CD4-positive, alpha-beta memory T cell (primary cell): ENCODE results near the gene FBLN2. TPM values are rescaled to one million over a fixed set of nuclear protein-coding genes. Genes with fewer than 3 reads are reported as not detected.

Source experiments
- CTCF ChIA-PET: fragments of 350-600 bp; sonication (Branson Sonifier 250); formaldehyde crosslinking; loops from one replicate; lab custom pipeline; 2021; ENCODE audit warnings: inconsistent platforms; ENCODE audit not compliant: partially characterized antibody; lab: Charles Lee
- POLR2A ChIA-PET: fragments of 350-600 bp; sonication (Branson Sonifier 250); formaldehyde crosslinking; loops from one replicate; lab custom pipeline; 2021; ENCODE audit not compliant: partially characterized antibody; lab: Charles Lee
- DNase-seq, 5 donors: peaks; one replicate each; pipeline versions ENCODE4 v3.0.0 to v3.0.0-alpha.2; 2020 to 2022; ENCODE audit warnings: mixed read lengths in 1 of 5
- H3K27ac ChIP-seq: one replicate; pipeline ENCODE4 v1.7.0; 2013; ENCODE audit warnings: low read depth, low read length
- H3K27me3 ChIP-seq: 2 replicates; pipeline ENCODE4 v1.7.0; 2013; ENCODE audit warnings: mild to moderate bottlenecking, low read length, moderate library complexity; ENCODE audit not compliant: insufficient read depth
- H3K36me3 ChIP-seq: 2 replicates; pipeline ENCODE4 v1.7.0; 2013; ENCODE audit warnings: mild to moderate bottlenecking, low read length, moderate library complexity; ENCODE audit not compliant: insufficient read depth
- H3K4me1 ChIP-seq: 2 replicates; pipeline ENCODE4 v1.7.0; 2013; ENCODE audit warnings: mild to moderate bottlenecking, low read length, moderate library complexity; ENCODE audit not compliant: insufficient read depth
- H3K4me3 ChIP-seq, 2 donors: one replicate each; pipeline ENCODE4 v1.7.0; 2013; ENCODE audit warnings: low read length in 2 of 2, mild to moderate bottlenecking in 1 of 2
- H3K9me3 ChIP-seq, 2 donors: one replicate each; pipeline ENCODE4 v1.7.0; 2013; ENCODE audit warnings: low read length in 2 of 2, control low read depth in 1 of 2; ENCODE audit not compliant: control insufficient read depth in 1 of 2
- H3K27ac Mint-ChIP-seq, 7 donors: one replicate each; pipeline ENCODE4 v1.8.0; 2020 to 2021; ENCODE audit warnings: mixed read lengths in 7 of 7, mild to moderate bottlenecking in 6 of 7, inconsistent platforms in 3 of 7, moderate library complexity in 3 of 7
- H3K27me3 Mint-ChIP-seq, 2 donors: one replicate each; pipeline ENCODE4 v1.8.0; 2020 to 2021; ENCODE audit warnings: mixed read lengths in 2 of 2
- H3K36me3 Mint-ChIP-seq, 2 donors: one replicate each; pipeline ENCODE4 v1.8.0; 2020 to 2021; ENCODE audit warnings: mixed read lengths in 2 of 2, inconsistent platforms in 1 of 2, mild to moderate bottlenecking in 1 of 2
- H3K4me1 Mint-ChIP-seq, 4 donors: one replicate each; pipeline ENCODE4 v1.8.0; 2020 to 2021; ENCODE audit warnings: mixed read lengths in 4 of 4, mild to moderate bottlenecking in 1 of 4
- H3K4me3 Mint-ChIP-seq, 8 donors: one replicate each; pipeline ENCODE4 v1.8.0; 2020 to 2021; ENCODE audit warnings: mixed read lengths in 8 of 8, mild to moderate bottlenecking in 7 of 8, moderate library complexity in 6 of 8, inconsistent platforms in 3 of 8
- H3K9me3 Mint-ChIP-seq, 8 donors: one replicate each; pipeline ENCODE4 v1.8.0; 2020 to 2021; ENCODE audit warnings: mixed read lengths in 8 of 8, mild to moderate bottlenecking in 5 of 8, inconsistent platforms in 3 of 8, moderate library complexity in 1 of 8
- intact Hi-C: fragments of 100-400 bp; cut with micrococcal nuclease; formaldehyde crosslinking; loops from one replicate; pipeline ENCODE4 v1.15.1; 2023
- polyA plus RNA-seq, 2 donors: library from polyadenylated mRNA; unstranded; fragments of 300-500 nt; fragmentation: Illumina TruSeq; gene quantifications; one replicate each; pipeline ENCODE4 v1.2.3, GENCODE V29; 2021
- total RNA-seq, 2 experiments: library from RNA; stranded (reverse); gene quantifications; one replicate each; pipeline ENCODE4 v1.2.3, GENCODE V29; 2021

Gene FBLN2
- total and polyA plus RNA-seq, 4 experiments from 2014 or later, result not detected

GRCh38 chr3:13618836-13619235 is 69.9 kb downstream of the FBLN2 start:
- Mint-ChIP-seq H3K36me3 (no peaks in the 10 kb centered on the region), H3K4me1 (no peaks in the 10 kb centered on the region), H3K27ac (no peak overlapping the region), H3K27me3 (peaks cover 0 to 2% of the 10 kb centered on the region in 2 donors), H3K9me3 (peaks cover 0 to 3% (median 0%) of the 10 kb centered on the region in 8 donors), H3K4me3 (no peak overlapping the region)
- POLR2A ChIA-PET, result no interaction called here
- no peak overlapping the region for H3K4me3 ChIP-seq
- H3K27me3 ChIP-seq, result no peaks in the 10 kb centered on the region
- H3K36me3 ChIP-seq, result no peaks in the 10 kb centered on the region
- DNase-seq, result no peak
- CTCF ChIA-PET, result no interaction called here
- no peaks in the 10 kb centered on the region for H3K4me1 ChIP-seq
- H3K9me3 ChIP-seq, result no peaks in the 10 kb centered on the region
- H3K27ac ChIP-seq, result no peak overlapping the region
- intact Hi-C loops, result no loop called here

- Histone ChIP-seq H3K36me3 (no peaks in the 10 kb centered on the region), H3K27ac (no peak overlapping the region), H3K27me3 (no peaks in the 10 kb centered on the region), H3K4me3 (no peak overlapping the region), H3K4me1 (no peaks in the 10 kb centered on the region), H3K9me3 (no peaks in the 10 kb centered on the region)
- Mint-ChIP-seq H3K4me3 (no peak overlapping the region), H3K27ac (no peak overlapping the region), H3K4me1 (no peaks in the 10 kb centered on the region), H3K36me3 (no peaks in the 10 kb centered on the region), H3K27me3 (peaks cover 0 to 2% of the 10 kb centered on the region in 2 donors), H3K9me3 (peaks cover 0 to 2% (median 0%) of the 10 kb centered on the region in 8 donors)
- ChIA-PET CTCF (no interaction called here), POLR2A (no interaction called here)
- DNase-seq, result no peak
- intact Hi-C loops, result no loop called here
Observed at GRCh38 chr3:13619661-13620230, 70.8 kb downstream of the FBLN2 start.

DNA sequence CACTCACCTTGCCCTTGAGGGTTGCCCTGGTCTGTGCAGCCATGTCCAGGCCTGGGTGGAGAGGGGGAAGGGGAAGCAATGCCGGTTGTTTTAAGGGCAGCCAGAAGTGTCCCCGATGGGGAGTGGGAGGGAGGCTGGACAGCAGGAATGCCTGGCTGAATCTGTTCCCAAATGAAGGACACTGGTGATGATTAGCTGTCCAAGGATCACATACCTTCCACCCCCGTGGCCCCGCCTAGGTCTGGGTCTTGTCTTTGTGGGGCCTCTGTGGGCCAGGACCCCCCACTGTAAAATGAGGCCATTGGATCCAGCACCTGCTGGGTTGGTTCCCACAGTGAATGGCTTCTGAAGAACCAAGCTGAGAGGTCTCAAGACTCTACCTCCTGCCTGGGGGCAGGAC is 71.4 kb downstream of the FBLN2 start:
- Mint-ChIP-seq H3K36me3 (no peaks in the 10 kb centered on the region), H3K4me1 (no peaks in the 10 kb centered on the region), H3K27ac (peak overlapping the region in 1 of 7 donors; percentile 41), H3K4me3 (no peak overlapping the region), H3K27me3 (peaks cover 0 to 2% of the 10 kb centered on the region in 2 donors), H3K9me3 (peaks cover 0 to 2% (median 0%) of the 10 kb centered on the region in 8 donors)
- DNase-seq, result no peak
- CTCF ChIA-PET, result no interaction called here
- H3K4me3 ChIP-seq, result no peak overlapping the region
- no peaks in the 10 kb centered on the region for H3K27me3 ChIP-seq
- intact Hi-C loops, result no loop called here
- POLR2A ChIA-PET, result no interaction called here
- H3K27ac ChIP-seq, result no peak overlapping the region
- H3K36me3 ChIP-seq, result no peaks in the 10 kb centered on the region
- no peaks in the 10 kb centered on the region for H3K9me3 ChIP-seq
- H3K4me1 ChIP-seq, result no peaks in the 10 kb centered on the region

GRCh38 chr3:13620776-13621365 is 71.9 kb downstream of the FBLN2 start:
- Histone ChIP-seq H3K4me3 (no peak overlapping the region), H3K9me3 (no peaks in the 10 kb centered on the region), H3K36me3 (no peaks in the 10 kb centered on the region), H3K27ac (no peak overlapping the region), H3K27me3 (no peaks in the 10 kb centered on the region), H3K4me1 (no peaks in the 10 kb centered on the region)
- intact Hi-C loops, result no loop called here
- H3K4me1 Mint-ChIP-seq, result no peaks in the 10 kb centered on the region
- POLR2A ChIA-PET, result no interaction called here
- H3K36me3 Mint-ChIP-seq, result no peaks in the 10 kb centered on the region
- peaks cover 0 to 2% of the 10 kb centered on the region in 2 donors for H3K27me3 Mint-ChIP-seq
- H3K4me3 Mint-ChIP-seq, result no peak overlapping the region
- peaks cover 0 to 2% (median 0%) of the 10 kb centered on the region in 8 donors for H3K9me3 Mint-ChIP-seq
- H3K27ac Mint-ChIP-seq, result peak overlapping the region in 2 of 7 donors; percentile 24 to 59
- no peak for DNase-seq
- CTCF ChIA-PET, result interaction anchor here (0.5 kb wide), 1 partner anchor 492 kb away, joined by 4 read pairs; no protein-coding TSS in a partner anchor

DNA sequence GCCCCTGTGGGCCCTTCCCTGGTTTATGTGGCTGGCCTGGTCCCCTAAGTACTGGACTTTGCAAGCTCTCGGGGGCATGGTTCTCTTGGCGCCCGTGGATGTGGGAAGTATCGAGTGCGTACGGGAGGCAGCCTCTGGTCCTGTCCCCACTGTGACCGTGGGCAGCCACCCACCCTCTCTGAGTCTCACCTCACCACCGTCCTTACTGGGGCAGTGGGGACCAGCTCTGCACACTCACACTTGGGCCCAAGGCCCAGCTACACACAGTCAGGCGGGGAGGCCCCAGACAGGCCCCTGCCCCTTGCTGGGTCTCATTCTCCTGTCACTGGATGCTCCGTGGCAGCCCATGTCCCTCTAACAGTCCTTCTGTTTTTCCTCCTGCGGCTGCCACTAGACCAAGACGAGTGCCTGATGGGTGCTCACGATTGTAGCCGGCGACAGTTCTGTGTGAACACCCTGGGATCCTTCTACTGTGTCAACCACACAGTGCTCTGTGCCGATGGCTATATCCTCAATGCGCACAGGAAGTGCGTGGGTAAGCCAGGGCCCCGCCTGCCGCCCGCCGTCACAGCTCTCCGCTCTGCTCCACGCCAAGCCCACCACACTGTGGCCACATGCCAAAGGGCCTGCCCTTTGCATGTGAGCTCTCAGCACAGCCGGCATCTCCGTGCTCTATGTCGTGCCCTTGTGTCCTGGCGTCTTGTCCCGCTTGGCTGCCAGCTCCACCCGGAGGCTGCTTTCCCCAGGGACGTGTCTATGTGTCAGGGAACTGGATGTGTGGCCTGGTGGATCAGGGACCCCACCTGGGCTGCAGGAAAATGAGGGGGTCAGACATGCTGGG is 72.7 kb downstream of the FBLN2 start:
- Mint-ChIP-seq H3K4me1 (no peaks in the 10 kb centered on the region), H3K27ac (peak overlapping the region in 6 of 7 donors; percentile 48 to 85 (median 70)), H3K27me3 (peaks cover 0 to 2% of the 10 kb centered on the region in 2 donors), H3K4me3 (peak overlapping the region in 4 of 8 donors; percentile 53 to 67 (median 58)), H3K9me3 (no peaks in the 10 kb centered on the region), H3K36me3 (no peaks in the 10 kb centered on the region)
- ChIA-PET CTCF (interaction anchor here (0.5 to 1.3 kb wide), 2 partner anchors 125 to 493 kb away, joined by 3 to 4 read pairs; no protein-coding TSS in a partner anchor), POLR2A (no interaction called here)
- DNase-seq, result peak; percentile 33 to 50 (median 45)
- Histone ChIP-seq H3K9me3 (no peaks in the 10 kb centered on the region), H3K4me1 (no peaks in the 10 kb centered on the region), H3K27me3 (no peaks in the 10 kb centered on the region), H3K4me3 (no peak overlapping the region), H3K36me3 (no peaks in the 10 kb centered on the region), H3K27ac (no peak overlapping the region)
- intact Hi-C loops, result no loop called here

- intact Hi-C loops, result no loop called here
- POLR2A ChIA-PET, result no interaction called here
- no peak overlapping the region for H3K4me3 Mint-ChIP-seq
- H3K4me1 Mint-ChIP-seq, result no peaks in the 10 kb centered on the region
- CTCF ChIA-PET, result interaction anchor here (1.3 kb wide), 1 partner anchor 126 kb away, joined by 3 read pairs; no protein-coding TSS in a partner anchor
- Histone ChIP-seq H3K9me3 (no peaks in the 10 kb centered on the region), H3K4me3 (no peak overlapping the region), H3K27ac (no peak overlapping the region), H3K4me1 (no peaks in the 10 kb centered on the region), H3K27me3 (no peaks in the 10 kb centered on the region), H3K36me3 (no peaks in the 10 kb centered on the region)
- H3K36me3 Mint-ChIP-seq, result no peaks in the 10 kb centered on the region
- H3K27ac Mint-ChIP-seq, result no peak overlapping the region
- no peak for DNase-seq
- H3K9me3 Mint-ChIP-seq, result peaks cover 0 to 2% (median 0%) of the 10 kb centered on the region in 8 donors
- peaks cover 0 to 2% of the 10 kb centered on the region in 2 donors for H3K27me3 Mint-ChIP-seq
Observed at GRCh38 chr3:13622356-13622755, 73.4 kb downstream of the FBLN2 start.

DNA sequence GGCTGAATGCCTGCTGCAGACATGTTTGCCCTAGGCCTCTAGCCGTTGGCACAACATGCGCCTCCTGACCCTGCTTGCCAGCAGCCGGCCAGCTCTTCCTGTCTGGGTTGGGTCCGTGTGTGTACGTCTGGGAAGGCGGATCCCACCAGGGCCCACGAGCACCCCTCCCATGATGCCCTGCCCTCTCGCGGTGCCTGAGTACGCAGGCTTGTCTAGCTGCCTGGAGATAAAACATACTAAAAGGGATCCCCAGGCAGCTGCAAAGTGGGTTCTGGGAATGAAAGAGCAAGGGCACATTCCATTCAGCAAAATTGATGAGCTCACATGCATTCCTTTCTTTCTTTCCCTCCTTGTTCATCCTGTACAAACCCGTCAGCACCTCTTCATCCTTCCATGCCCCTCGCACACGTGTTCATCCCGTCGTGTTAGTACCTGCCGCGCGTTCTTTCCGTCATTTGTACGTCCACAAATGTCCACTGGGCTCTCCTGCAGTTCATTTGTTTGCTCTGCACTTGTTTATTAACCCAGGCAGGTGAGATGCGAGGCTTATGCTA is 74.3 kb downstream of the FBLN2 start:
- H3K9me3 ChIP-seq, result no peaks in the 10 kb centered on the region
- peaks cover 0 to 2% (median 0%) of the 10 kb centered on the region in 8 donors for H3K9me3 Mint-ChIP-seq
- H3K27ac ChIP-seq, result no peak overlapping the region
- peak overlapping the region in 1 of 7 donors; percentile 53 for H3K27ac Mint-ChIP-seq
- H3K36me3 ChIP-seq, result no peaks in the 10 kb centered on the region
- DNase-seq, result no peak
- no peaks in the 10 kb centered on the region for H3K27me3 ChIP-seq
- H3K4me1 Mint-ChIP-seq, result no peaks in the 10 kb centered on the region
- no peak overlapping the region for H3K4me3 ChIP-seq
- intact Hi-C loops, result no loop called here
- POLR2A ChIA-PET, result no interaction called here
- CTCF ChIA-PET, result no interaction called here
- no peaks in the 10 kb centered on the region for H3K4me1 ChIP-seq
- H3K36me3 Mint-ChIP-seq, result no peaks in the 10 kb centered on the region
- H3K4me3 Mint-ChIP-seq, result no peak overlapping the region
- H3K27me3 Mint-ChIP-seq, result peaks cover 0 to 2% of the 10 kb centered on the region in 2 donors
